ENCODE data around the gene GAL3ST1. TPM values are rescaled to one million over a fixed set of nuclear protein-coding genes. Genes with fewer than 3 reads are reported as not detected.

The GAL3ST1 gene
- total RNA-seq, 1 donor from 2014 or later, result not detected

DNA sequence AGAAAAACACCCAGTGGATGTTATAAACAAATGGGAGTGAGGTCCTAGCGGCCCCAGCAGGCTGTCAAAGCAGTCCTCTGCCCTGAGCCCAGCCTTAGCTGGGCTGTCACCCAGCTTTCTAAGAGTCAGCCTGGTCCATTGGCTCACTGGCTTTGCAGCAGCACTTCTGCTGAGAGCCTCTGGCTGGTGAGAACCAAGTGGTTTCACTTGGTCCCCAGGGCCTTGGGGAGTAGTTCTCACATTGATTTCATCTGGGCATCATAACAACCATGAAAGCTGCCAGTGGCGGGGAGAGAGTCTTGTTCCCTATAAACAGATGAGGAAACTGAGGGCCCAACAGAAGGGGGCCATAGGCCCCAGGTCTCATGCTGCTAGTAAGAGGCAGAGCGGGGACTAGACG is 39.3 kb downstream of the GAL3ST1 start:
- Mint-ChIP-seq H3K4me1 (ENCODE audit: low read depth) (peaks cover 5% of the 10 kb centered on the region), H3K36me3 (ENCODE audit: low read depth) (no peaks in the 10 kb centered on the region), H3K4me3 (no peak overlapping the region), H3K27ac (no peak overlapping the region), H3K27me3 (ENCODE audit: insufficient read depth) (peaks cover 4% of the 10 kb centered on the region), H3K9me3 (no peaks in the 10 kb centered on the region)
- intact Hi-C loops (cut with micrococcal nuclease), result no loop called here
- no peak for DNase-seq (ENCODE audit: low spot score)

GRCh38 chr22:30531651-30532608 is 42.5 kb downstream of the GAL3ST1 start:
- H3K4me3 Mint-ChIP-seq, result no peak overlapping the region
- H3K27ac Mint-ChIP-seq, result no peak overlapping the region
- no peak for DNase-seq (ENCODE audit: low spot score)
- no peaks in the 10 kb centered on the region for H3K9me3 Mint-ChIP-seq
- no peaks in the 10 kb centered on the region for H3K36me3 Mint-ChIP-seq (ENCODE audit: low read depth)
- H3K4me1 Mint-ChIP-seq (ENCODE audit: low read depth), result peaks cover 5% of the 10 kb centered on the region
- intact Hi-C loops (cut with micrococcal nuclease), result no loop called here
- no peaks in the 10 kb centered on the region for H3K27me3 Mint-ChIP-seq (ENCODE audit: insufficient read depth)

DNA sequence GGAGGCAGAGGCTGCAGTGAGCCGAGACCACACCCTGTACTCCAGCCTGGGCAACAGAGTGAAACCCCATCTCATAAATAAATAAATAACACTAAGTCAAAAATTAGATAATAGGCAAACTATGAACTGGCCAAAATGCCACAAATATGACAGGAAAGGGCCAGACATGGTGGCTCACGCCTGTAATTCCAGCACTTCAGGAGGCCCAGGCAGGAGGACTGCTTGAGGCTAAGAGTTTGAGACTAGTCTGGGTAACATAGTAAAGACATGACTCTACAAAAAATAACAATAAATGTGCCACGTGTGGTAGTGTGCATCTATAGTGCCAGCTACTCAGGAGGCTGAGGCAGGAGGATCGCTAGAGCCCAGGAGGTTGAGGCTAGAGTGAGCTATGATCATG is 47.8 kb downstream of the GAL3ST1 start:
- no peaks in the 10 kb centered on the region for H3K9me3 Mint-ChIP-seq
- no peak overlapping the region for H3K27ac Mint-ChIP-seq
- H3K4me3 Mint-ChIP-seq, result no peak overlapping the region
- DNase-seq (ENCODE audit: low spot score), result no peak
- intact Hi-C loops (cut with micrococcal nuclease), result no loop called here
- peaks cover 9% of the 10 kb centered on the region for H3K27me3 Mint-ChIP-seq (ENCODE audit: insufficient read depth)
- no peaks in the 10 kb centered on the region for H3K36me3 Mint-ChIP-seq (ENCODE audit: low read depth)
- H3K4me1 Mint-ChIP-seq (ENCODE audit: low read depth), result no peaks in the 10 kb centered on the region

DNA sequence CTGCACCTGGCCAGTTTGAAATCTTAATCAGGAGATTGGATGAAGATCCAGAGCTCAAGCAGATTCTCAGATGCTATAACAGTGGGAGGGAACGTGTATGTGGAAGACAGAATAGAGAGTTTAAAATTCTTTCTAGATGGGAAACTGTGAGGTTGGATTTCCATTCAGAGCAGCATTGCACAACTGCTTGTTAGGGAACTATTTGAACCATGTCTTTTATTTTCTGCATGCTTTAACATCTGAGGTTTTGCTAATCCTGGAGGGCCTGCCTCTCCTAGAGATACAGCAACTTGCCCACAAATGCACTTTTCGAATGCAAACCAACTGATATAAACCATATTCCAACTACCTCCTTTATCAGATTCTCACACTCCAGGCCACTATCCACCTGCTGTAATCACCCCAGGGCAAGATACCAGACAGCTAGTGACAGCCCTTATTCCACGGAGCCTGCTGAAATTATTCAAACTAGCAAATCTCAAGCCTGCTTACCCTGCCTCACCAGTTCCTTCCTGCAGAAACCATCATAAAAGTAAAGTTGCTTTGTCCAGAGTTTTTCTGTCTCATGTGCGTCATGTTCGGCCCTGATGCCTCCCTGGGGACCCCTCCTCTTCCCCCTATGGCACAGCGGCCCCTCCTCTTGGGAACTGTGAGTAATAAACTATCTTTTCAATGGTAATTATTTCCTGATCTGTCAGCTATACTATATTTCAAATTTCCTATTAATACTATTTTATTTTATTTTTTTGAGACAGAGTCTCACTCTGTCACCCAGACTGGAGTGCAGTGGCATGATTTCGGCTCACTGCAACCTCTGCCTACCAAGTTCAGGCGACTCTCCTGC is 50.6 kb downstream of the GAL3ST1 start:
- no peak overlapping the region for H3K4me3 Mint-ChIP-seq
- intact Hi-C loops (cut with micrococcal nuclease), result no loop called here

GRCh38 chr22:30521368-30522156 is 52.9 kb downstream of the GAL3ST1 start:
- H3K9me3 Mint-ChIP-seq, result no peaks in the 10 kb centered on the region
- no peaks in the 10 kb centered on the region for H3K4me1 Mint-ChIP-seq (ENCODE audit: low read depth)
- intact Hi-C loops (cut with micrococcal nuclease), result no loop called here
- no peak for DNase-seq (ENCODE audit: low spot score)
- no peaks in the 10 kb centered on the region for H3K36me3 Mint-ChIP-seq (ENCODE audit: low read depth)
- H3K27me3 Mint-ChIP-seq (ENCODE audit: insufficient read depth), result peaks cover 13% of the 10 kb centered on the region
- H3K4me3 Mint-ChIP-seq, result no peak overlapping the region
- H3K27ac Mint-ChIP-seq, result no peak overlapping the region

More for the DNA sequence above, 50.6 kb downstream of the GAL3ST1 start:
- no peak for DNase-seq (ENCODE audit: low spot score)
- H3K27ac Mint-ChIP-seq, result no peak overlapping the region
- H3K36me3 Mint-ChIP-seq (ENCODE audit: low read depth), result no peaks in the 10 kb centered on the region
- no peaks in the 10 kb centered on the region for H3K4me1 Mint-ChIP-seq (ENCODE audit: low read depth)
- peaks cover 11% of the 10 kb centered on the region for H3K27me3 Mint-ChIP-seq (ENCODE audit: insufficient read depth)
- no peaks in the 10 kb centered on the region for H3K9me3 Mint-ChIP-seq

DNA sequence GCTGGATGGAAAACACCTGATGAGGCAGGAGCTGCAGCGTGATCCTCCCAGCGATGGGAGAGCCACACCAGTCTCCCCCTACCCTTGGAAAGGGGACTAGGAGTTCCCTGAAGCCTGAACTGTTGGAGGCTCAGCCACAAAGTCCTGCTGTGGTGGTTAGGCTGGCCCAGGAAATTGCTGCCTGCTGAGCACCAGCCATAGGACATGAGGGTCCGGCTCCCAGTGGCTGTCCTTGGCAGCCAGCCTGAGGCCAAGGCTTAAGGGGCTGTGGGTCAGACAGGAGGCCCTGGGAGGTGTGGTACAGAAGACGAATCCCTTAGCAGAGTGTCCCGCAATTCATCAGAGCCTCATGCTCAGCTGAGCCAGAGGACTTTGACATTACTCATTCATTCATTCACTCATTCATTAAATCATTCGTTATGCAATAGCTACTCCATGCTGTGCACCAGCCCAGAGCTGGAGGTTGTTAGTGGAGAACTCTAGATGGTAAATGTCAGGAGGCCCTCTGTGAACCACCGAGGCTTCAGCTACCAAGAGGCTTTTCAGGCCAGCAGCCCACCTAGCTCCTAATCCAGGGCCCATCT is 54.5 kb downstream of the GAL3ST1 start:
- DNase-seq (ENCODE audit: low spot score), result no peak
- Mint-ChIP-seq H3K27me3 (ENCODE audit: insufficient read depth) (peaks cover 8% of the 10 kb centered on the region), H3K27ac (no peak overlapping the region), H3K4me3 (no peak overlapping the region), H3K4me1 (ENCODE audit: low read depth) (no peaks in the 10 kb centered on the region), H3K9me3 (no peaks in the 10 kb centered on the region), H3K36me3 (ENCODE audit: low read depth) (no peaks in the 10 kb centered on the region)
- intact Hi-C loops (cut with micrococcal nuclease), result no loop called here

DNA sequence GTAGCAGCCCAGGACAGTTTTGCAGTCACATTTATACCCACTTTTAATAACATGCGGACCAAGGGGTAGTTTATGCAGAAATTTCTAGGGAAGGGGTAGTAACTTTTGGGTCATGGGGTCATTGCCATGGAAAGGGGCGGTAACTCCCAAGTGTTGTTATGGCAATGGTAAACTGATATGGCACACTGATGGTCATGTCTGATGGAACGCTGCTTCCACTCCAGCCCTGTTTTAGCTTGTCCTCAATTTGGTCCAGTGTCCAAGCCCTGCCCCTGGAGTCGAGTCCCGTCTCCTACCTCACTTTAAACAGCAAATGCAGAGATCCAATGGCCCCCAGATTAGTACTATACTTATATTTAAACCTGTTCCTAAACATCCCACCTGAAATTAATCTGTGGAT is 57.7 kb downstream of the GAL3ST1 start:
- intact Hi-C loops (cut with micrococcal nuclease), result no loop called here
- Mint-ChIP-seq H3K27me3 (ENCODE audit: insufficient read depth) (peaks cover 4% of the 10 kb centered on the region), H3K27ac (no peak overlapping the region), H3K9me3 (no peaks in the 10 kb centered on the region), H3K4me1 (ENCODE audit: low read depth) (no peaks in the 10 kb centered on the region), H3K36me3 (ENCODE audit: low read depth) (no peaks in the 10 kb centered on the region), H3K4me3 (no peak overlapping the region)
- DNase-seq (ENCODE audit: low spot score), result no peak

GRCh38 chr22:30516273-30516672 is 58.2 kb downstream of the GAL3ST1 start:
- H3K27ac Mint-ChIP-seq, result no peak overlapping the region
- intact Hi-C loops (cut with micrococcal nuclease), result no loop called here

DNA sequence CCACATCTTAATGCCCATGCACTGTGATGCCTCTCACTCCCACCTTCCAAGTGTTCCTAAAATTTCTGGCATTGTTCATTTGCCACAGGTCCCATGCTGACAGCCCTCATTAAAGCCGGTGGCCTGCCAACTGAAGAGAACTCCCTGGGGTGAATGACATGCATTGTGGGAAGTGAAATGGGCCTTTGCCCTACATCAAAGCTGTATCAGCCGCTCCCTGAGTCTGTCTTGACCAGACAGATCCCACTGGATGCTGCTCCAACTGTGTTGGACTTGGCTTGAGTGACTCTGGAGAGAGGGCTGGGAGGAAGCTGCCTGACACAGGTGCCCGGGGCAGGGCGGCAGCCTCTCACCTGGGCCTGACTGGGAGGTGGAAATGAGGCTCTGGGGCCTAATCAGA is 60.2 kb downstream of the GAL3ST1 start:
- no peaks in the 10 kb centered on the region for H3K4me1 Mint-ChIP-seq (ENCODE audit: low read depth)
- H3K27ac Mint-ChIP-seq, result no peak overlapping the region
- intact Hi-C loops (cut with micrococcal nuclease), result no loop called here
- no peak for DNase-seq (ENCODE audit: low spot score)
- H3K27me3 Mint-ChIP-seq (ENCODE audit: insufficient read depth), result peaks cover 5% of the 10 kb centered on the region
- no peaks in the 10 kb centered on the region for H3K9me3 Mint-ChIP-seq
- H3K36me3 Mint-ChIP-seq (ENCODE audit: low read depth), result no peaks in the 10 kb centered on the region
- no peak overlapping the region for H3K4me3 Mint-ChIP-seq

More at GRCh38 chr22:30516273-30516672, 58.2 kb downstream of the GAL3ST1 start:
- Mint-ChIP-seq H3K4me1 (ENCODE audit: low read depth) (no peaks in the 10 kb centered on the region), H3K27me3 (ENCODE audit: insufficient read depth) (peaks cover 4% of the 10 kb centered on the region), H3K36me3 (ENCODE audit: low read depth) (no peaks in the 10 kb centered on the region), H3K4me3 (no peak overlapping the region), H3K9me3 (no peaks in the 10 kb centered on the region)
- DNase-seq (ENCODE audit: low spot score), result no peak

DNA sequence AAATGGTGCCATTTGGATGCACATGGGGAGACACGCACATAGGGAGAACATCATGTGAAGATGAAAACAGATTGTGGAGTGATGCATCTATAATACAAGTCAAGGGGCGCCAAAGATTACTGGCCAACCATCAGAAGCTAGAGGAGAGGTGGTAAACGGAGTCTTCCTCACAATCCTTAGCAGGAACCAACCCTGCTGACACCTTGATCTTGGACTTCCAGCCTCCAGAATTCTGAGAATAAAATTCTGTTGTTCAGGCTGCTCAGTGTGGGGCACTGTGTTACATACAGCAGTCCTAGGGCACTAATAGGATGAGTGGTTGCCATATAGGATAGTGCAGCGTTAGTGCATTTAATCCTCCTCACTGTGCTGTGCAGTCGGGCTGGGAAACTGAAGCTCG is 61.0 kb downstream of the GAL3ST1 start:
- no peak overlapping the region for H3K4me3 Mint-ChIP-seq
- intact Hi-C loops (cut with micrococcal nuclease), result no loop called here
- no peak for DNase-seq (ENCODE audit: low spot score)
- no peak overlapping the region for H3K27ac Mint-ChIP-seq
- no peaks in the 10 kb centered on the region for H3K4me1 Mint-ChIP-seq (ENCODE audit: low read depth)
- H3K36me3 Mint-ChIP-seq (ENCODE audit: low read depth), result no peaks in the 10 kb centered on the region
- H3K27me3 Mint-ChIP-seq (ENCODE audit: insufficient read depth), result peaks cover 5% of the 10 kb centered on the region
- H3K9me3 Mint-ChIP-seq, result no peaks in the 10 kb centered on the region

DNA sequence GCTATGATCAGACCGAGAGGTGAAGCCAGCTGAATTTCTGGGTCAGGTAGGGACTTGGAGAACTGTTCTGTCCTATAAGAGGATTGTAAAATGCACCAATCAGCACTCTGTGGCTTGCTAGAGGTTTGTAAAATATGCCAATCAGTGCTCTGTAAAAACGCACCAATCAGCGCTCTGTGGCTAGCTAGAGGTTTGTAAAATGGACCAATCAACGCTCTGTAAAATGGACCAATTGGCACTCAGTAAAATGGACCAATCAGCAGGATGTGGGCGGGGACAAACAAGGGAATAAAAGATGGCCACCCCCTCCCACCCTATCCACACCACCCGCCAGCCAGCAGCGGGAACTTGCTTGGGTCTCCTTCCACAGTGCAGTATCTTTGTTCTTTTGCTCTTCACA is 62.6 kb downstream of the GAL3ST1 start:
- no peaks in the 10 kb centered on the region for H3K36me3 Mint-ChIP-seq (ENCODE audit: low read depth)
- H3K9me3 Mint-ChIP-seq, result no peaks in the 10 kb centered on the region
- intact Hi-C loops (cut with micrococcal nuclease), result no loop called here
- DNase-seq (ENCODE audit: low spot score), result no peak
- no peak overlapping the region for H3K4me3 Mint-ChIP-seq
- H3K27ac Mint-ChIP-seq, result no peak overlapping the region
- H3K27me3 Mint-ChIP-seq (ENCODE audit: insufficient read depth), result peaks cover 3% of the 10 kb centered on the region
- no peaks in the 10 kb centered on the region for H3K4me1 Mint-ChIP-seq (ENCODE audit: low read depth)

GRCh38 chr22:30511109-30511508 is 63.4 kb downstream of the GAL3ST1 start:
- H3K27ac Mint-ChIP-seq, result no peak overlapping the region
- no peaks in the 10 kb centered on the region for H3K36me3 Mint-ChIP-seq (ENCODE audit: low read depth)
- no peaks in the 10 kb centered on the region for H3K4me1 Mint-ChIP-seq (ENCODE audit: low read depth)
- intact Hi-C loops (cut with micrococcal nuclease), result no loop called here
- H3K4me3 Mint-ChIP-seq, result no peak overlapping the region
- DNase-seq (ENCODE audit: low spot score), result no peak
- no peaks in the 10 kb centered on the region for H3K9me3 Mint-ChIP-seq
- peaks cover 7% of the 10 kb centered on the region for H3K27me3 Mint-ChIP-seq (ENCODE audit: insufficient read depth)
